Measurements from ENCODE around the gene NFAT5. TPM values are rescaled to one million over a fixed set of nuclear protein-coding genes. Genes with fewer than 3 reads are reported as not detected.

NFAT5 gene
- total and polyA plus RNA-seq, 9 of the 15 experiments (the other 6 are each of a cell fraction or from before 2014, with no cell fraction given): 0.78 to 20.5 (median 12.4) TPM

DNA sequence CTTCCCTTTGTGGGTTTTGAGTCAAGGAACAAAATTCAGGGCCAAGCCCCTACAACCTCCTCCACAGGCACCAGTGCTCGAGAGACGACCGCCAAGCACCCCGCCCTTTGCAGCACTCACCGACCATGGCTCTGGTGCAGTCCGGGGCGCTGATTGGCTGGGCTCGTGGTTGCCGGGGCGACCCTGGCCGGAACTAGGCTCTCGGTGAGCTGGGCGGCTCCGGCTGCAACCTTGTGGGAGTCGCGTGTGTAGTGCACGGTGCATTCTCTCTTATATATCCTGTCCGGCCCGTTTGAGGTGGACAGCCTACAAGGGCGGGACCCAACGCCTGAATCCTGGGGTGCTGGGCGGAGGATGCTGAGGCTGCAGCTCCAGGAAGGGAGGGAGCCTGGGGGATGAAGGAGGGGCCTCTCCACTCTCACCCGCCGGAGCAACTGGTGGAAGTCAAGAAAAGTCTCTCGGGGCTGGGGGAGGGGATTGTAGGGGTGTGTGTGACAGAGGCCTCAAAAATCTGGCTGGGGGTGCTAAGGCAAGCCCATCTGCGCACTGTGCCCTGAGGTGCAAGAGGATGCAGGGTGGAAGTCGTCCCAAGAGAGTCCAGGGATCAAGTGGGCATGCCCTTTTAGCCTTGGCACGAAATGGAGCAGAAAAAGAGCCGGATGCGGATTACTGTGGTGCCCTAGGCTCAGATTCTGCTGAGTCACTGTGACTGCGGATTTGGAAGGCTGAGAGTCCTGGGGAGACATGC lies 160.7 kb downstream of the NFAT5 start, which contains the start of gene NQO1 (continued):
- TF ChIP-seq MYNN (IDR thresholded peaks at IDR 0.05) (peak; percentile 62; the same call in 1 of the 2 replicates), MYNN (CRISPR knock-in tag; IDR thresholded peaks at IDR 0.05) (no peak), ZFP30 (CRISPR knock-in tag; IDR thresholded peaks at IDR 0.05; ENCODE audit: borderline replicate concordance) (no peak), CSDE1 (IDR thresholded peaks at IDR 0.05) (peak in 1 of 2 experiments; percentile 79; a peak in 1 of 4 replicates), DPF2 (IDR thresholded peaks at IDR 0.05) (peak; percentile 89), MEIS2 (IDR thresholded peaks at IDR 0.05; ENCODE audit: partially characterized antibody) (peak; percentile 2), ETV1 (tag; conservative IDR thresholded peaks at IDR 0.05; ENCODE audit: low read depth) (peak; percentile 82), ZNF778 (CRISPR knock-in tag; IDR thresholded peaks at IDR 0.05) (no peak), SAFB2 (IDR thresholded peaks at IDR 0.05; ENCODE audit: borderline replicate concordance, low read depth, low read length, severe bottlenecking) (no peak), MAZ (CRISPR knock-in tag; conservative IDR thresholded peaks at IDR 0.05 in 1 of 2, IDR thresholded peaks at IDR 0.05 in 1 of 2) (peak; percentile 19 to 56; a peak in 2 of 4 replicates), ZNF584 (CRISPR knock-in tag; IDR thresholded peaks at IDR 0.05; ENCODE audit: low read depth) (no peak), SIN3B (IDR thresholded peaks at IDR 0.05; ENCODE audit: low read depth) (no peak), ZSCAN29 (IDR thresholded peaks at IDR 0.05) (peak; percentile 73; the same call in 1 of the 2 replicates), RBM39 (optimal IDR thresholded peaks at IDR 0.05; ENCODE audit: low read depth, low read length) (no peak), ARNT (IDR thresholded peaks at IDR 0.05) (peak in 1 of 2 experiments; percentile 67; a peak in 3 of 4 replicates), TARDBP (IDR thresholded peaks at IDR 0.05) (0 out of 2 replicates have a peak, but pooled peaks have one; percentile 21)
- TF ChIP-seq, protein P1, sequence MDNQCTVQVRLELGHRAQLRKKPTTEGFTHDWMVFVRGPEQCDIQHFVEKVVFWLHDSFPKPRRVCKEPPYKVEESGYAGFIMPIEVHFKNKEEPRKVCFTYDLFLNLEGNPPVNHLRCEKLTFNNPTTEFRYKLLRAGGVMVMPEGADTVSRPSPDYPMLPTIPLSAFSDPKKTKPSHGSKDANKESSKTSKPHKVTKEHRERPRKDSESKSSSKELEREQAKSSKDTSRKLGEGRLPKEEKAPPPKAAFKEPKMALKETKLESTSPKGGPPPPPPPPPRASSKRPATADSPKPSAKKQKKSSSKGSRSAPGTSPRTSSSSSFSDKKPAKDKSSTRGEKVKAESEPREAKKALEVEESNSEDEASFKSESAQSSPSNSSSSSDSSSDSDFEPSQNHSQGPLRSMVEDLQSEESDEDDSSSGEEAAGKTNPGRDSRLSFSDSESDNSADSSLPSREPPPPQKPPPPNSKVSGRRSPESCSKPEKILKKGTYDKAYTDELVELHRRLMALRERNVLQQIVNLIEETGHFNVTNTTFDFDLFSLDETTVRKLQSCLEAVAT (IDR thresholded peaks at IDR 0.05): no peak
- TF ChIP-seq, protein P2, sequence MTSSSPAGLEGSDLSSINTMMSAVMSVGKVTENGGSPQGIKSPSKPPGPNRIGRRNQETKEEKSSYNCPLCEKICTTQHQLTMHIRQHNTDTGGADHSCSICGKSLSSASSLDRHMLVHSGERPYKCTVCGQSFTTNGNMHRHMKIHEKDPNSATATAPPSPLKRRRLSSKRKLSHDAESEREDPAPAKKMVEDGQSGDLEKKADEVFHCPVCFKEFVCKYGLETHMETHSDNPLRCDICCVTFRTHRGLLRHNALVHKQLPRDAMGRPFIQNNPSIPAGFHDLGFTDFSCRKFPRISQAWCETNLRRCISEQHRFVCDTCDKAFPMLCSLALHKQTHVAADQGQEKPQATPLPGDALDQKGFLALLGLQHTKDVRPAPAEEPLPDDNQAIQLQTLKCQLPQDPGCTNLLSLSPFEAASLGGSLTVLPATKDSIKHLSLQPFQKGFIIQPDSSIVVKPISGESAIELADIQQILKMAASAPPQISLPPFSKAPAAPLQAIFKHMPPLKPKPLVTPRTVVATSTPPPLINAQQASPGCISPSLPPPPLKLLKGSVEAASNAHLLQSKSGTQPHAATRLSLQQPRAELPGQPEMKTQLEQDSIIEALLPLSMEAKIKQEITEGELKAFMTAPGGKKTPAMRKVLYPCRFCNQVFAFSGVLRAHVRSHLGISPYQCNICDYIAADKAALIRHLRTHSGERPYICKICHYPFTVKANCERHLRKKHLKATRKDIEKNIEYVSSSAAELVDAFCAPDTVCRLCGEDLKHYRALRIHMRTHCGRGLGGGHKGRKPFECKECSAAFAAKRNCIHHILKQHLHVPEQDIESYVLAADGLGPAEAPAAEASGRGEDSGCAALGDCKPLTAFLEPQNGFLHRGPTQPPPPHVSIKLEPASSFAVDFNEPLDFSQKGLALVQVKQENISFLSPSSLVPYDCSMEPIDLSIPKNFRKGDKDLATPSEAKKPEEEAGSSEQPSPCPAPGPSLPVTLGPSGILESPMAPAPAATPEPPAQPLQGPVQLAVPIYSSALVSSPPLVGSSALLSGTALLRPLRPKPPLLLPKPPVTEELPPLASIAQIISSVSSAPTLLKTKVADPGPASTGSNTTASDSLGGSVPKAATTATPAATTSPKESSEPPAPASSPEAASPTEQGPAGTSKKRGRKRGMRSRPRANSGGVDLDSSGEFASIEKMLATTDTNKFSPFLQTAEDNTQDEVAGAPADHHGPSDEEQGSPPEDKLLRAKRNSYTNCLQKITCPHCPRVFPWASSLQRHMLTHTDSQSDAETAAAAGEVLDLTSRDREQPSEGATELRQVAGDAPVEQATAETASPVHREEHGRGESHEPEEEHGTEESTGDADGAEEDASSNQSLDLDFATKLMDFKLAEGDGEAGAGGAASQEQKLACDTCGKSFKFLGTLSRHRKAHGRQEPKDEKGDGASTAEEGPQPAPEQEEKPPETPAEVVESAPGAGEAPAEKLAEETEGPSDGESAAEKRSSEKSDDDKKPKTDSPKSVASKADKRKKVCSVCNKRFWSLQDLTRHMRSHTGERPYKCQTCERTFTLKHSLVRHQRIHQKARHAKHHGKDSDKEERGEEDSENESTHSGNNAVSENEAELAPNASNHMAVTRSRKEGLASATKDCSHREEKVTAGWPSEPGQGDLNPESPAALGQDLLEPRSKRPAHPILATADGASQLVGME (CRISPR knock-in tag; IDR thresholded peaks at IDR 0.05): no peak
- TF ChIP-seq, protein P3, sequence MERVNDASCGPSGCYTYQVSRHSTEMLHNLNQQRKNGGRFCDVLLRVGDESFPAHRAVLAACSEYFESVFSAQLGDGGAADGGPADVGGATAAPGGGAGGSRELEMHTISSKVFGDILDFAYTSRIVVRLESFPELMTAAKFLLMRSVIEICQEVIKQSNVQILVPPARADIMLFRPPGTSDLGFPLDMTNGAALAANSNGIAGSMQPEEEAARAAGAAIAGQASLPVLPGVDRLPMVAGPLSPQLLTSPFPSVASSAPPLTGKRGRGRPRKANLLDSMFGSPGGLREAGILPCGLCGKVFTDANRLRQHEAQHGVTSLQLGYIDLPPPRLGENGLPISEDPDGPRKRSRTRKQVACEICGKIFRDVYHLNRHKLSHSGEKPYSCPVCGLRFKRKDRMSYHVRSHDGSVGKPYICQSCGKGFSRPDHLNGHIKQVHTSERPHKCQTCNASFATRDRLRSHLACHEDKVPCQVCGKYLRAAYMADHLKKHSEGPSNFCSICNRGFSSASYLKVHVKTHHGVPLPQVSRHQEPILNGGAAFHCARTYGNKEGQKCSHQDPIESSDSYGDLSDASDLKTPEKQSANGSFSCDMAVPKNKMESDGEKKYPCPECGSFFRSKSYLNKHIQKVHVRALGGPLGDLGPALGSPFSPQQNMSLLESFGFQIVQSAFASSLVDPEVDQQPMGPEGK (CRISPR knock-in tag; IDR thresholded peaks at IDR 0.05; ENCODE audit: borderline replicate concordance): 0 out of 2 replicates have a peak, but pooled peaks have one; percentile 73

Measured in K562 (cell line).